ENCODE measurements around the gene KLHDC10. TPM values are rescaled to one million over a fixed set of nuclear protein-coding genes. Genes with fewer than 3 reads are reported as not detected.
"Not testable (repeated sequence)": the region's sequence is repeated elsewhere in the genome, so short reads cannot be mapped to it uniquely, and the experiment has no call there.

The KLHDC10 gene
- total RNA-seq, 1 experiment from 2014 or later = 10.9 TPM

GRCh38 chr7:130153211-130153908, 83.0 kb downstream of the KLHDC10 start:
- no peak for DNase-seq (ENCODE audit: low spot score)

- DNase-seq (ENCODE audit: low spot score) = peak; percentile 23
Measured at GRCh38 chr7:130154131-130154500, 83.8 kb downstream of the KLHDC10 start.

- DNase-seq (ENCODE audit: low spot score) = peak; percentile 47
Measured at GRCh38 chr7:130154501-130155317, 84.4 kb downstream of the KLHDC10 start.

- no peak for DNase-seq (ENCODE audit: low spot score)
Measured at GRCh38 chr7:130156140-130156539, 85.8 kb downstream of the KLHDC10 start.

- no peak for DNase-seq (ENCODE audit: low spot score)
Measured at GRCh38 chr7:130157700-130158099, 87.4 kb downstream of the KLHDC10 start.

- DNase-seq (ENCODE audit: low spot score) = no peak
Measured at GRCh38 chr7:130160023-130160422, 89.7 kb downstream of the KLHDC10 start.

- DNase-seq (ENCODE audit: low spot score) = no peak
Measured at GRCh38 chr7:130160455-130160854, 90.1 kb downstream of the KLHDC10 start.

GRCh38 chr7:130162196-130162595, 91.9 kb downstream of the KLHDC10 start:
- no peak for DNase-seq (ENCODE audit: low spot score)

GRCh38 chr7:130174237-130174959, 104.1 kb downstream of the KLHDC10 start:
- no peak for DNase-seq (ENCODE audit: low spot score)

GRCh38 chr7:130178251-130178650, 107.9 kb downstream of the KLHDC10 start:
- no peak for DNase-seq (ENCODE audit: low spot score)

- no peak for DNase-seq (ENCODE audit: low spot score)
Measured at GRCh38 chr7:130179631-130180030, 109.3 kb downstream of the KLHDC10 start.

GRCh38 chr7:130180571-130181262, 110.4 kb downstream of the KLHDC10 start:
- no peak for DNase-seq (ENCODE audit: low spot score)

- no peak for DNase-seq (ENCODE audit: low spot score)
Measured at GRCh38 chr7:130181263-130181605, 110.9 kb downstream of the KLHDC10 start.

- DNase-seq (ENCODE audit: low spot score) = no peak
Measured at GRCh38 chr7:130182990-130183389, 112.7 kb downstream of the KLHDC10 start.

- DNase-seq (ENCODE audit: low spot score) = not testable (repeated sequence)
Measured at GRCh38 chr7:130184349-130184748, 114.0 kb downstream of the KLHDC10 start.

Small RNA genes within 50 kb of the gene (small RNA-seq; reads per million reads assigned to genes)
- gene RNA5SP245 = 0.22 reads per million

Other genes with a start within 250 kb of the KLHDC10 start
- gene UBE2H, start 117.6 kb upstream of the KLHDC10 start, total RNA-seq (2014; rRNA removed; shearing (Covaris generic)) = 96.5 and 96.8 TPM in 2 replicates
- gene ZC3HC1, start 19.2 kb upstream of the KLHDC10 start, total RNA-seq (2014; rRNA removed; shearing (Covaris generic)) = 13.7 and 19.9 TPM in 2 replicates
- gene TMEM209, start 134.9 kb downstream of the KLHDC10 start, total RNA-seq (2014; rRNA removed; shearing (Covaris generic)) = 11.4 and 13.1 TPM in 2 replicates
- gene SSMEM1, start 137.3 kb downstream of the KLHDC10 start, total RNA-seq (2014; rRNA removed; shearing (Covaris generic)) = not detected in 2 replicates
- not detected in 2 replicates for gene CPA2, start 196.3 kb downstream of the KLHDC10 start, total RNA-seq (2014; rRNA removed; shearing (Covaris generic))
- gene CPA4, start 222.6 kb downstream of the KLHDC10 start, total RNA-seq (2014; rRNA removed; shearing (Covaris generic)) = not detected in 2 replicates

All from HT-29 (cell line).